Neural cell (in vitro differentiated cells): Measurements from ENCODE around the gene DENND1A. TPM values are rescaled to one million over a fixed set of nuclear protein-coding genes. Genes with fewer than 3 reads are reported as not detected.

ENCODE experiments used
- H2AFZ ChIP-seq: fragments of 200-600, 300-800 bp; sonication (generic), shearing (Covaris generic); 2 replicates; pipeline ENCODE4 v1.6.0; 2014; ENCODE audit warnings: low read depth, mild to moderate bottlenecking, antibody characterized with exemption, low read length, moderate library complexity
- H3F3A ChIP-seq: fragments of 200-600 bp; shearing (Covaris generic); 2 replicates; pipeline ENCODE4 v1.6.1; 2016; ENCODE audit warnings: mild to moderate bottlenecking, moderate library complexity, mixed read lengths, antibody characterized with exemption, low read length; ENCODE audit not compliant: insufficient read depth, poor library complexity, severe bottlenecking
- H3K27ac ChIP-seq: fragments of 200-600, 300-800 bp; sonication (generic), shearing (Covaris generic); 2 replicates; pipeline ENCODE4 v1.5.1; 2014; ENCODE audit warnings: mild to moderate bottlenecking, low read length, moderate library complexity
- H3K27me3 ChIP-seq: fragments of 300-800, 200-600 bp; sonication (generic), shearing (Covaris generic); 2 replicates; pipeline ENCODE4 v1.6.0; 2014; ENCODE audit warnings: mild to moderate bottlenecking, low read depth, low read length, moderate library complexity; ENCODE audit not compliant: insufficient read depth
- H3K36me3 ChIP-seq: fragments of 300-800, 200-600 bp; sonication (generic), shearing (Covaris generic); 2 replicates; pipeline ENCODE4 v1.5.1; 2014; ENCODE audit warnings: mild to moderate bottlenecking, antibody characterized with exemption, low read length, moderate library complexity; ENCODE audit not compliant: insufficient read depth
- H3K4me2 ChIP-seq: fragments of 300-800, 200-600 bp; sonication (generic), shearing (Covaris generic); 2 replicates; pipeline ENCODE4 v1.6.0; 2014; ENCODE audit warnings: mild to moderate bottlenecking, low read length
- H3K4me3 ChIP-seq: fragments of 300-800, 200-600 bp; sonication (generic), shearing (Covaris generic); 2 replicates; pipeline ENCODE4 v1.5.1; 2014; ENCODE audit warnings: mild to moderate bottlenecking, low read length, moderate library complexity
- H3K79me2 ChIP-seq: fragments of 200-600 bp; shearing (Covaris generic); replicated peaks from 2 replicates; pipeline ENCODE4 v1.6.0; 2014; ENCODE audit warnings: mild to moderate bottlenecking, low read length, moderate library complexity; ENCODE audit not compliant: insufficient read depth
- H3K9ac ChIP-seq: fragments of 300-800, 200-600 bp; sonication (generic), shearing (Covaris generic); 2 replicates; pipeline ENCODE4 v1.6.1; 2016; ENCODE audit warnings: mild to moderate bottlenecking, low read length, mixed read lengths
- H3K9me2 ChIP-seq: fragments of 200-600 bp; shearing (Covaris generic); 2 replicates; pipeline ENCODE4 v1.6.1; 2016; ENCODE audit warnings: mild to moderate bottlenecking, low read length, mixed read lengths; ENCODE audit not compliant: insufficient read depth
- H3K9me3 ChIP-seq: fragments of 200-600, 300-800 bp; sonication (generic), shearing (Covaris generic); 2 replicates; pipeline ENCODE4 v1.6.1; 2016; ENCODE audit warnings: mild to moderate bottlenecking, mixed run types, low read length, moderate library complexity, mixed read lengths
- H4K20me1 ChIP-seq: fragments of 200-600 bp; shearing (Covaris generic); 2 replicates; pipeline ENCODE4 v1.6.1; 2016; ENCODE audit warnings: mild to moderate bottlenecking, mixed run types; ENCODE audit not compliant: insufficient read depth
- EP300 ChIP-seq: fragments of 450-650 bp; conservative IDR thresholded peaks from 2 replicates; pipeline ENCODE4 v1.6.1; 2014; ENCODE audit warnings: antibody characterized with exemption, mild to moderate bottlenecking, moderate library complexity; ENCODE audit not compliant: poor library complexity, severe bottlenecking
- EZH2 ChIP-seq: fragments of 200-600, 300-800 bp; shearing (Covaris generic), sonication (generic); IDR thresholded peaks from 2 replicates; pipeline ENCODE4 v1.6.1; 2014; ENCODE audit warnings: antibody characterized with exemption, low read length, borderline replicate concordance, mild to moderate bottlenecking; ENCODE audit not compliant: insufficient read depth, poor library complexity, severe bottlenecking
- MXI1 ChIP-seq: fragments of 450-650 bp; conservative IDR thresholded peaks from 2 replicates; pipeline ENCODE4 v1.6.1; 2014; ENCODE audit warnings: antibody characterized with exemption, mild to moderate bottlenecking; ENCODE audit not compliant: poor library complexity, severe bottlenecking
- POLR2AphosphoS5 ChIP-seq: IDR thresholded peaks from 2 replicates; pipeline ENCODE4 v1.6.1; 2012
- SMC3 ChIP-seq: fragments of 450-650 bp; conservative IDR thresholded peaks from 2 replicates; pipeline ENCODE4 v1.6.1; 2014; ENCODE audit warnings: antibody characterized with exemption, mild to moderate bottlenecking, moderate library complexity; ENCODE audit not compliant: poor library complexity
- TAF1 ChIP-seq: IDR thresholded peaks from 2 replicates; pipeline ENCODE4 v1.6.1; 2012; ENCODE audit warnings: low read depth
- polyA plus RNA-seq: library from polyadenylated mRNA; depleted of rRNA; stranded (reverse); fragments of >200 nt; gene quantifications from 2 replicates; pipeline ENCODE4 v1.2.3, GENCODE V29; 2014
- TF ChIP-seq, protein P1 (sequence below): fragments of 450-650 bp; IDR thresholded peaks from 2 replicates; pipeline ENCODE4 v1.5.1; 2014; ENCODE audit warnings: antibody characterized with exemption, mild to moderate bottlenecking, moderate library complexity; ENCODE audit not compliant: poor library complexity, severe bottlenecking
- TF ChIP-seq, protein P2 (sequence below): IDR thresholded peaks from 2 replicates; pipeline ENCODE4 v1.6.1; 2012; ENCODE audit warnings: borderline replicate concordance

The DENND1A gene
- polyA plus RNA-seq, 1 donor from 2014 or later: 2.3 TPM

GRCh38 chr9:123419091-123419490, 510.8 kb downstream of the DENND1A start:
- TF ChIP-seq TAF1: no peak
- TF ChIP-seq MXI1: no peak
- TF ChIP-seq SMC3: no peak
- no peak for TF ChIP-seq EP300
- no peak for TF ChIP-seq EZH2
- TF ChIP-seq, protein P1, sequence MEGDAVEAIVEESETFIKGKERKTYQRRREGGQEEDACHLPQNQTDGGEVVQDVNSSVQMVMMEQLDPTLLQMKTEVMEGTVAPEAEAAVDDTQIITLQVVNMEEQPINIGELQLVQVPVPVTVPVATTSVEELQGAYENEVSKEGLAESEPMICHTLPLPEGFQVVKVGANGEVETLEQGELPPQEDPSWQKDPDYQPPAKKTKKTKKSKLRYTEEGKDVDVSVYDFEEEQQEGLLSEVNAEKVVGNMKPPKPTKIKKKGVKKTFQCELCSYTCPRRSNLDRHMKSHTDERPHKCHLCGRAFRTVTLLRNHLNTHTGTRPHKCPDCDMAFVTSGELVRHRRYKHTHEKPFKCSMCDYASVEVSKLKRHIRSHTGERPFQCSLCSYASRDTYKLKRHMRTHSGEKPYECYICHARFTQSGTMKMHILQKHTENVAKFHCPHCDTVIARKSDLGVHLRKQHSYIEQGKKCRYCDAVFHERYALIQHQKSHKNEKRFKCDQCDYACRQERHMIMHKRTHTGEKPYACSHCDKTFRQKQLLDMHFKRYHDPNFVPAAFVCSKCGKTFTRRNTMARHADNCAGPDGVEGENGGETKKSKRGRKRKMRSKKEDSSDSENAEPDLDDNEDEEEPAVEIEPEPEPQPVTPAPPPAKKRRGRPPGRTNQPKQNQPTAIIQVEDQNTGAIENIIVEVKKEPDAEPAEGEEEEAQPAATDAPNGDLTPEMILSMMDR: no peak
- no peak for TF ChIP-seq POLR2AphosphoS5
- TF ChIP-seq, protein P2, sequence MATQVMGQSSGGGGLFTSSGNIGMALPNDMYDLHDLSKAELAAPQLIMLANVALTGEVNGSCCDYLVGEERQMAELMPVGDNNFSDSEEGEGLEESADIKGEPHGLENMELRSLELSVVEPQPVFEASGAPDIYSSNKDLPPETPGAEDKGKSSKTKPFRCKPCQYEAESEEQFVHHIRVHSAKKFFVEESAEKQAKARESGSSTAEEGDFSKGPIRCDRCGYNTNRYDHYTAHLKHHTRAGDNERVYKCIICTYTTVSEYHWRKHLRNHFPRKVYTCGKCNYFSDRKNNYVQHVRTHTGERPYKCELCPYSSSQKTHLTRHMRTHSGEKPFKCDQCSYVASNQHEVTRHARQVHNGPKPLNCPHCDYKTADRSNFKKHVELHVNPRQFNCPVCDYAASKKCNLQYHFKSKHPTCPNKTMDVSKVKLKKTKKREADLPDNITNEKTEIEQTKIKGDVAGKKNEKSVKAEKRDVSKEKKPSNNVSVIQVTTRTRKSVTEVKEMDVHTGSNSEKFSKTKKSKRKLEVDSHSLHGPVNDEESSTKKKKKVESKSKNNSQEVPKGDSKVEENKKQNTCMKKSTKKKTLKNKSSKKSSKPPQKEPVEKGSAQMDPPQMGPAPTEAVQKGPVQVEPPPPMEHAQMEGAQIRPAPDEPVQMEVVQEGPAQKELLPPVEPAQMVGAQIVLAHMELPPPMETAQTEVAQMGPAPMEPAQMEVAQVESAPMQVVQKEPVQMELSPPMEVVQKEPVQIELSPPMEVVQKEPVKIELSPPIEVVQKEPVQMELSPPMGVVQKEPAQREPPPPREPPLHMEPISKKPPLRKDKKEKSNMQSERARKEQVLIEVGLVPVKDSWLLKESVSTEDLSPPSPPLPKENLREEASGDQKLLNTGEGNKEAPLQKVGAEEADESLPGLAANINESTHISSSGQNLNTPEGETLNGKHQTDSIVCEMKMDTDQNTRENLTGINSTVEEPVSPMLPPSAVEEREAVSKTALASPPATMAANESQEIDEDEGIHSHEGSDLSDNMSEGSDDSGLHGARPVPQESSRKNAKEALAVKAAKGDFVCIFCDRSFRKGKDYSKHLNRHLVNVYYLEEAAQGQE: no peak
- Histone ChIP-seq H3K4me3 (no peak overlapping the region), H2AFZ (no peak overlapping the region)

GRCh38 chr9:123418506-123418905, 511.4 kb downstream of the DENND1A start:
- no peaks in the 10 kb centered on the region for H3K9me2 ChIP-seq
- no peaks in the 10 kb centered on the region for H3K36me3 ChIP-seq
- H3K9ac ChIP-seq: no peak overlapping the region
- no peak overlapping the region for H3K4me2 ChIP-seq
- H3F3A ChIP-seq: no peaks in the 10 kb centered on the region
- no peak for TF ChIP-seq EP300
- TF ChIP-seq POLR2AphosphoS5: no peak
- no peak for TF ChIP-seq EZH2
- TF ChIP-seq, protein P2: no peak
- H3K4me3 ChIP-seq: no peak overlapping the region
- no peak overlapping the region for H2AFZ ChIP-seq
- no peaks in the 10 kb centered on the region for H3K27me3 ChIP-seq
- no peaks in the 10 kb centered on the region for H3K79me2 ChIP-seq
- H4K20me1 ChIP-seq: no peaks in the 10 kb centered on the region
- H3K9me3 ChIP-seq: no peaks in the 10 kb centered on the region
- no peak overlapping the region for H3K27ac ChIP-seq

More at GRCh38 chr9:123419091-123419490, 510.8 kb downstream of the DENND1A start:
- no peaks in the 10 kb centered on the region for H3K27me3 ChIP-seq
- no peaks in the 10 kb centered on the region for H3K79me2 ChIP-seq
- H3K27ac ChIP-seq: no peak overlapping the region
- no peak overlapping the region for H3K9ac ChIP-seq
- H3F3A ChIP-seq: no peaks in the 10 kb centered on the region
- H3K9me2 ChIP-seq: no peaks in the 10 kb centered on the region
- no peaks in the 10 kb centered on the region for H4K20me1 ChIP-seq
- no peaks in the 10 kb centered on the region for H3K36me3 ChIP-seq
- no peak overlapping the region for H3K4me2 ChIP-seq
- no peaks in the 10 kb centered on the region for H3K9me3 ChIP-seq
